CD4-positive, alpha-beta memory T cell (primary cell): Measurements from ENCODE around the gene BCAR3. TPM values are rescaled to one million over a fixed set of nuclear protein-coding genes. Genes with fewer than 3 reads are reported as not detected.

Source experiments
- CTCF ChIA-PET: fragments of 350-600 bp; sonication (Branson Sonifier 250); formaldehyde crosslinking; loops from one replicate; lab custom pipeline; 2021; ENCODE audit warnings: inconsistent platforms; ENCODE audit not compliant: partially characterized antibody; lab: Charles Lee
- POLR2A ChIA-PET: fragments of 350-600 bp; sonication (Branson Sonifier 250); formaldehyde crosslinking; loops from one replicate; lab custom pipeline; 2021; ENCODE audit not compliant: partially characterized antibody; lab: Charles Lee
- DNase-seq, 5 donors: peaks; one replicate each; pipeline versions ENCODE4 v3.0.0 to v3.0.0-alpha.2; 2020 to 2022; ENCODE audit warnings: mixed read lengths in 1 of 5
- H3K27ac ChIP-seq: one replicate; pipeline ENCODE4 v1.7.0; 2013; ENCODE audit warnings: low read depth, low read length
- H3K27me3 ChIP-seq: 2 replicates; pipeline ENCODE4 v1.7.0; 2013; ENCODE audit warnings: mild to moderate bottlenecking, low read length, moderate library complexity; ENCODE audit not compliant: insufficient read depth
- H3K36me3 ChIP-seq: 2 replicates; pipeline ENCODE4 v1.7.0; 2013; ENCODE audit warnings: mild to moderate bottlenecking, low read length, moderate library complexity; ENCODE audit not compliant: insufficient read depth
- H3K4me1 ChIP-seq: 2 replicates; pipeline ENCODE4 v1.7.0; 2013; ENCODE audit warnings: mild to moderate bottlenecking, low read length, moderate library complexity; ENCODE audit not compliant: insufficient read depth
- H3K4me3 ChIP-seq, 2 donors: one replicate each; pipeline ENCODE4 v1.7.0; 2013; ENCODE audit warnings: low read length in 2 of 2, mild to moderate bottlenecking in 1 of 2
- H3K9me3 ChIP-seq, 2 donors: one replicate each; pipeline ENCODE4 v1.7.0; 2013; ENCODE audit warnings: low read length in 2 of 2, control low read depth in 1 of 2; ENCODE audit not compliant: control insufficient read depth in 1 of 2
- H3K27ac Mint-ChIP-seq, 7 donors: one replicate each; pipeline ENCODE4 v1.8.0; 2020 to 2021; ENCODE audit warnings: mixed read lengths in 7 of 7, mild to moderate bottlenecking in 6 of 7, inconsistent platforms in 3 of 7, moderate library complexity in 3 of 7
- H3K27me3 Mint-ChIP-seq, 2 donors: one replicate each; pipeline ENCODE4 v1.8.0; 2020 to 2021; ENCODE audit warnings: mixed read lengths in 2 of 2
- H3K36me3 Mint-ChIP-seq, 2 donors: one replicate each; pipeline ENCODE4 v1.8.0; 2020 to 2021; ENCODE audit warnings: mixed read lengths in 2 of 2, inconsistent platforms in 1 of 2, mild to moderate bottlenecking in 1 of 2
- H3K4me1 Mint-ChIP-seq, 4 donors: one replicate each; pipeline ENCODE4 v1.8.0; 2020 to 2021; ENCODE audit warnings: mixed read lengths in 4 of 4, mild to moderate bottlenecking in 1 of 4
- H3K4me3 Mint-ChIP-seq, 8 donors: one replicate each; pipeline ENCODE4 v1.8.0; 2020 to 2021; ENCODE audit warnings: mixed read lengths in 8 of 8, mild to moderate bottlenecking in 7 of 8, moderate library complexity in 6 of 8, inconsistent platforms in 3 of 8
- H3K9me3 Mint-ChIP-seq, 8 donors: one replicate each; pipeline ENCODE4 v1.8.0; 2020 to 2021; ENCODE audit warnings: mixed read lengths in 8 of 8, mild to moderate bottlenecking in 5 of 8, inconsistent platforms in 3 of 8, moderate library complexity in 1 of 8
- intact Hi-C: fragments of 100-400 bp; cut with micrococcal nuclease; formaldehyde crosslinking; loops from one replicate; pipeline ENCODE4 v1.15.1; 2023
- polyA plus RNA-seq, 2 donors: library from polyadenylated mRNA; unstranded; fragments of 300-500 nt; fragmentation: Illumina TruSeq; gene quantifications; one replicate each; pipeline ENCODE4 v1.2.3, GENCODE V29; 2021
- total RNA-seq, 2 experiments: library from RNA; stranded (reverse); gene quantifications; one replicate each; pipeline ENCODE4 v1.2.3, GENCODE V29; 2021

Gene BCAR3
- total and polyA plus RNA-seq, 4 experiments from 2014 or later, result 0.39 to 1.2 (median 0.76) TPM

DNA sequence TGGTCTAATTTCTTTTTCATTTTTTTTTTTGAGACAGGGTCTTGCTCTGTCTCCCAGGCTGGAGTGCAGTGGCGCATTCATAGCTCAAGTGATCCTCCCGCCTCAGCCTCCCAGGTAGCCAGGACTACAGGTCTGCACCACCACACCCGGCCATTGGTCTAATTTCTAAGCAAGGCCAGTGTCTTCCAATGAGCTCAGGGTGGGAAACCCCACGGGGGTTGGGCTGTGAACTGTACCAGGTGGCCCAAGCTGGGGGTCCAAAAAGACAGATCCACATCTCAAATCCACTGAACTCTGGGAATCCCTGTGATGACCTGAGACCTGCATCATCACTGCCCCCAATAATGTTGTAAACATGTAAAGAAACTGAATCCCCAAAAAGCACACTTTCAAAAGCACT is 79.5 kb downstream of the BCAR3 start:
- ChIA-PET POLR2A (no interaction called here), CTCF (no interaction called here)
- DNase-seq, result no peak
- no peaks in the 10 kb centered on the region for H3K27me3 ChIP-seq
- Mint-ChIP-seq H3K27me3 (peaks cover 0 to 11% of the 10 kb centered on the region in 2 donors), H3K27ac (no peak overlapping the region), H3K9me3 (peaks cover 0 to 1% (median 0%) of the 10 kb centered on the region in 8 donors), H3K4me3 (no peak overlapping the region), H3K36me3 (peaks cover 0 to 5% of the 10 kb centered on the region in 2 donors), H3K4me1 (no peaks in the 10 kb centered on the region)
- no peak overlapping the region for H3K27ac ChIP-seq
- intact Hi-C loops, result no loop called here
- no peaks in the 10 kb centered on the region for H3K9me3 ChIP-seq
- H3K4me1 ChIP-seq, result no peaks in the 10 kb centered on the region
- no peak overlapping the region for H3K4me3 ChIP-seq
- H3K36me3 ChIP-seq, result no peaks in the 10 kb centered on the region

DNA sequence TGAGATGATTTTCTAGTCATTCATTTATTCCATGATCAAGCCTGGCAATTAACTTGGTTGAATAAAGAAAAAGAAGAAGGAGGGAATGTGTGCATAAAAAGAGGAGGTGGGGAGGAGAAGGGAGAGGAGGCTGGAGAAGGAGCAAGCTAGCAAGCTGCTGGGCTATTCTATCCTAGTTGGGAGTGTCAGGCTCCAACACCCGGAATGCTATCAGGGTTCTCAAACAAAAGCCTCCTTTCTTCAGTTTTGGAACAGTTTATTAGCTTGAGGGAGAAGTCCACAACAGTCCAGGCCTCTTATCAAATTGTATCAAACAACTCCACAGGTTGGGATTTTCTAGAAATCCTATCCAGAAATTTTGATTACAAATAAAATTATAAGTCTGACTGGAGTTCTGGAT is 80.0 kb downstream of the BCAR3 start:
- Histone ChIP-seq H3K27ac (no peak overlapping the region), H3K4me3 (no peak overlapping the region), H3K9me3 (no peaks in the 10 kb centered on the region), H3K4me1 (no peaks in the 10 kb centered on the region), H3K27me3 (no peaks in the 10 kb centered on the region), H3K36me3 (no peaks in the 10 kb centered on the region)
- Mint-ChIP-seq H3K9me3 (peaks cover 0 to 1% (median 0%) of the 10 kb centered on the region in 8 donors), H3K27ac (no peak overlapping the region), H3K4me1 (no peaks in the 10 kb centered on the region), H3K27me3 (peaks cover 0 to 9% of the 10 kb centered on the region in 2 donors), H3K36me3 (peaks cover 0 to 5% of the 10 kb centered on the region in 2 donors), H3K4me3 (no peak overlapping the region)
- intact Hi-C loops, result no loop called here
- ChIA-PET POLR2A (no interaction called here), CTCF (no interaction called here)
- DNase-seq, result no peak

DNA sequence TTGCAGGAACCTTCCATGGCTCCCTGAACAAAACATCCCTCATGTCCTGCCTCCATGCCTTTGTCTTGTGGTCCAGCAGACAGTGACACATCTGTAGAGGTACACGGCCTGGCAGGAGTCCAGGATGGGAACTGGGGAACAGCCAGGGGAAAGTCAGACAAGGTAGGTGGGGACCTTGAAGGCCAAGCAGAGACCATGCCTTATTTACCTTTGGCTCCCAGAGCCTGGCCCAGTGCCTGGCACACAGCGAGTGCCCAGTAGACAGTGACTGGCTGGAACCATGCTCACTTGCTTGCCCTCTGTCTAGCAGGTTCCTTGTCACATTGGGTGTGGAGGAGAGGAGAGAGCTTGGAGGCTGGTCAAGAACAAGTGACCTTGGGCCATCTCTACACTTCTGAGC is 81.0 kb downstream of the BCAR3 start:
- Histone ChIP-seq H3K27me3 (no peaks in the 10 kb centered on the region), H3K27ac (no peak overlapping the region), H3K9me3 (no peaks in the 10 kb centered on the region), H3K4me1 (no peaks in the 10 kb centered on the region), H3K4me3 (no peak overlapping the region), H3K36me3 (no peaks in the 10 kb centered on the region)
- peaks cover 0 to 5% of the 10 kb centered on the region in 2 donors for H3K36me3 Mint-ChIP-seq
- H3K27me3 Mint-ChIP-seq, result peaks cover 0 to 9% of the 10 kb centered on the region in 2 donors
- POLR2A ChIA-PET, result no interaction called here
- intact Hi-C loops, result no loop called here
- CTCF ChIA-PET, result interaction anchor here (1.1 kb wide), 1 partner anchor 9 kb away, joined by 4 read pairs; no protein-coding TSS in a partner anchor
- DNase-seq, result no peak
- no peaks in the 10 kb centered on the region for H3K4me1 Mint-ChIP-seq
- no peak overlapping the region for H3K4me3 Mint-ChIP-seq
- H3K9me3 Mint-ChIP-seq, result peaks cover 0 to 1% (median 0%) of the 10 kb centered on the region in 8 donors
- no peak overlapping the region for H3K27ac Mint-ChIP-seq

DNA sequence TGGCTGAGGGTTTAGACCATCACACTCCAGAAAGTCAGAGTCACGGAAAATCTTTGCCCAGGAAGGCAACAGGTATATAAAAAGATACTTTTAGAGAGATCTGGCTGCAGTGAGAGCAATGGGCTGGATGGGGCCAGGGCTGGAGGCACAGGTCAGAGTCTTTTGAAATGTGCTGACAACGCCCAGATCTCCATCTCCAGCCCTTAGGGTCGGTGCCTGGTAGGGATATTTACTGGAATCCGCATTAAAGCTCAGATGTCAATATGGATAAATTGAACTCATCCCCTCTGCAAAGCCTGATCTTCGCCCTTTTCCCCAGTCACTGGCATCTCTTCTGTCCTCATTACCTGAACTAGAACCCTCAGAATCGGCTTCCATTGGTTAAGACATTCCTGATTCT is 82.2 kb downstream of the BCAR3 start:
- DNase-seq, result no peak
- Mint-ChIP-seq H3K27ac (no peak overlapping the region), H3K4me3 (peak overlapping the region in 1 of 8 donors; percentile 50), H3K4me1 (no peaks in the 10 kb centered on the region), H3K27me3 (peaks cover 0 to 5% of the 10 kb centered on the region in 2 donors), H3K9me3 (peaks cover 0 to 1% (median 0%) of the 10 kb centered on the region in 8 donors), H3K36me3 (peaks cover 0 to 5% of the 10 kb centered on the region in 2 donors)
- ChIA-PET POLR2A (no interaction called here), CTCF (no interaction called here)
- no peaks in the 10 kb centered on the region for H3K4me1 ChIP-seq
- intact Hi-C loops, result no loop called here
- no peak overlapping the region for H3K4me3 ChIP-seq
- no peaks in the 10 kb centered on the region for H3K36me3 ChIP-seq
- no peaks in the 10 kb centered on the region for H3K9me3 ChIP-seq
- no peaks in the 10 kb centered on the region for H3K27me3 ChIP-seq
- H3K27ac ChIP-seq, result no peak overlapping the region

DNA sequence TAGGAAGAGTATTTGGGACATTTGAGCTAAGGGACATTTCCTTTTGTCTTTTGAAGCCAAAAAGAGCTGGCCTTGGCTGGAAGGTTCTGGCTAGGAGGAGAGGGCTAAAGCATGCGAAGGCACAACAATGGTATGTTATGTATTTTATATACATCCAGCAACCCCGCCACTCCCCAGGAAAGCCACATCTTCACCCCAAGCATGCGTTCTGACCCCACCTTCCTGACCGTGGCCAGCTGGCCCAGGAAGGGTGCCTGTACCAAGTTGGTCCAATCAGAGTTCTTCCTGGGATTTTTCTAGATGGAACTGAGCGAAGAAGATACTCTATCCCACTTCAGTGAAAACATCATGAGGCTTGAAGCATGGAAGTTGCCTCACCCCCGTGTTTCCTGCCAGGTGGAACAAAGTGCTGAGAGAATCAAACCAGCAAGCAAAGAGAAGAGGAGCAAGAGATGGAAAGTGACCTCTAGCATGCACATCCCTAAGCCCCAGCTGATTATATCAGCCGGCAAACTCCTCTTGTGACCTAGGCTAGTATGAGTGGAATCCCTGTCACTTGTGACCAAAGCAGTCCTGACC is 82.7 kb downstream of the BCAR3 start:
- Histone ChIP-seq H3K36me3 (no peaks in the 10 kb centered on the region), H3K9me3 (no peaks in the 10 kb centered on the region), H3K27ac (no peak overlapping the region), H3K4me1 (no peaks in the 10 kb centered on the region), H3K27me3 (no peaks in the 10 kb centered on the region), H3K4me3 (no peak overlapping the region)
- peaks cover 0 to 5% of the 10 kb centered on the region in 2 donors for H3K27me3 Mint-ChIP-seq
- POLR2A ChIA-PET, result no interaction called here
- intact Hi-C loops, result no loop called here
- no peak overlapping the region for H3K4me3 Mint-ChIP-seq
- H3K9me3 Mint-ChIP-seq, result peaks cover 0 to 1% (median 0%) of the 10 kb centered on the region in 8 donors
- peaks cover 0 to 5% of the 10 kb centered on the region in 2 donors for H3K36me3 Mint-ChIP-seq
- no peak for DNase-seq
- no peaks in the 10 kb centered on the region for H3K4me1 Mint-ChIP-seq
- H3K27ac Mint-ChIP-seq, result no peak overlapping the region
- CTCF ChIA-PET, result no interaction called here

DNA sequence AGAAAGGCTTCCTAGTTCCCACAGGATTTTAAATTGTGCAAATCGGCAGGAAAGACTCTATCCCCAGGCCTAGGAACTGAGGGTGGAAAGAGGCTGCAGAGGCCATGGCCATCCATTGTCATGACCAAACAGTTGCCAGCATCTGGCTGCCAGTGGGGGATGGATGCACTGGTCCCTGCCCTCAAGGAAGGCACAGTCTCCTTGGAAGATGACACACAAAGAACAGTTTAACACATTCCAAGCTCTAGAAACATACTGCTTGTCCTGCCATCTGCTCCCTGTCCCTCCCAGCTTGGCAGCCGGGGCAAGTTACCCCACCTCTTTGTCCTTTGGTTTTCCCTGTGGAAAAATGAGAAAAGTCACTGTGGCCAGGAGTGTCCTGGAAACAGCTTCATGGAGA is 83.2 kb downstream of the BCAR3 start:
- no peaks in the 10 kb centered on the region for H3K36me3 ChIP-seq
- ChIA-PET POLR2A (no interaction called here), CTCF (no interaction called here)
- Mint-ChIP-seq H3K4me1 (no peaks in the 10 kb centered on the region), H3K9me3 (peaks cover 0 to 1% (median 0%) of the 10 kb centered on the region in 8 donors), H3K27ac (no peak overlapping the region), H3K36me3 (peaks cover 0 to 5% of the 10 kb centered on the region in 2 donors), H3K4me3 (no peak overlapping the region), H3K27me3 (peaks cover 0 to 5% of the 10 kb centered on the region in 2 donors)
- no peaks in the 10 kb centered on the region for H3K4me1 ChIP-seq
- no peaks in the 10 kb centered on the region for H3K9me3 ChIP-seq
- H3K4me3 ChIP-seq, result no peak overlapping the region
- no peak overlapping the region for H3K27ac ChIP-seq
- DNase-seq, result no peak
- H3K27me3 ChIP-seq, result no peaks in the 10 kb centered on the region
- intact Hi-C loops, result no loop called here

DNA sequence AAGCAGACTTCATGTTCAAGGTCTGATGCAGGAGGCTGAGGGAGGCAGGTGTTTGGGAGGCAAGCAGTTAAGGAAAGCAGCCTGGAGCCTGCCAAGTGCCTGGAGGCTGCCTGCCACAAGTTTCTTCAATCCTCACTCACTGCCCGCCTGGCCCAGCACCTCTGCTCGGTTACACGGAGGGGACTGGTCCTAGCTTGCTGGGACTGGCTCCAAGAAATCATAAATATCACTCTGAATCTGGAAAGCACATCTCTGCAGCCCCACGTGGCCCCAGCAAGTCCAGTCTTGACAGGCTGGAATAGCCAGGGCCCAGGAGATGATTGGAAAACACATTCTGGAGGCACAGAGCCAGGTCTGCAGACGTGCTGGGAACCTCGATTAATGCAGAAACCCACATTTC is 83.9 kb downstream of the BCAR3 start:
- ChIA-PET CTCF (no interaction called here), POLR2A (no interaction called here)
- no peak for DNase-seq
- H3K9me3 Mint-ChIP-seq, result peaks cover 0 to 1% (median 0%) of the 10 kb centered on the region in 8 donors
- H3K9me3 ChIP-seq, result no peaks in the 10 kb centered on the region
- no peak overlapping the region for H3K27ac ChIP-seq
- no peak overlapping the region for H3K4me3 ChIP-seq
- intact Hi-C loops, result no loop called here
- no peak overlapping the region for H3K4me3 Mint-ChIP-seq
- peaks cover 0 to 5% of the 10 kb centered on the region in 2 donors for H3K36me3 Mint-ChIP-seq
- no peaks in the 10 kb centered on the region for H3K36me3 ChIP-seq
- no peaks in the 10 kb centered on the region for H3K4me1 Mint-ChIP-seq
- peaks cover 0 to 5% of the 10 kb centered on the region in 2 donors for H3K27me3 Mint-ChIP-seq
- no peaks in the 10 kb centered on the region for H3K4me1 ChIP-seq
- H3K27ac Mint-ChIP-seq, result no peak overlapping the region
- no peaks in the 10 kb centered on the region for H3K27me3 ChIP-seq
